ENCODE results near the gene ASCC3. TPM values are rescaled to one million over a fixed set of nuclear protein-coding genes. Genes with fewer than 3 reads are reported as not detected.
"Not testable (repeated sequence)": the region's sequence is repeated elsewhere in the genome, so short reads cannot be mapped to it uniquely, and the experiment has no call there.

Gene ASCC3
- total RNA-seq, 1 experiment from 2014 or later: 32.2 TPM

- Histone ChIP-seq H3K36me3 (ENCODE audit: insufficient read depth, low read length, poor library complexity, severe bottlenecking) (peaks cover 8% of the 10 kb centered on the region), H3K9me3 (ENCODE audit: low read depth, low read length, poor library complexity, severe bottlenecking) (peaks cover 7% of the 10 kb centered on the region), H3K4me1 (ENCODE audit: insufficient read depth, low read length, poor library complexity, severe bottlenecking) (no peaks in the 10 kb centered on the region), H3K4me3 (ENCODE audit: low read depth, low read length, poor library complexity, severe bottlenecking) (no peak overlapping the region), H3K27me3 (replicated peaks; ENCODE audit: insufficient read depth, low read depth, low read length, poor library complexity) (no peaks in the 10 kb centered on the region), H3K27ac (ENCODE audit: low read depth, low read length, poor library complexity, severe bottlenecking) (no peak overlapping the region)
- intact Hi-C loops (cut with micrococcal nuclease; ENCODE audit: unreplicated experiment): no loop called here
- ChIA-PET POLR2A (ENCODE audit: low non-redundant PET) (no interaction called here), CTCF (no interaction called here)
- TF ChIP-seq CTCF (conservative IDR thresholded peaks at IDR 0.05; ENCODE audit: low read depth, low read length) (no peak), EZH2 (IDR thresholded peaks at IDR 0.05; ENCODE audit: borderline replicate concordance, low read depth, low read length, poor library complexity, severe bottlenecking) (no peak)
- BruUV-seq (replicated peaks): no TSS peak
- no peak for DNase-seq (ENCODE audit: low spot score)
Observed at GRCh38 chr6:100763617-100764241, 117.4 kb downstream of the ASCC3 start.

GRCh38 chr6:100761841-100762240 lies 119.3 kb downstream of the ASCC3 start:
- BruUV-seq (replicated peaks): no TSS peak
- ChIA-PET POLR2A (ENCODE audit: low non-redundant PET) (no interaction called here), CTCF (no interaction called here)
- no peak overlapping the region for H3K4me3 ChIP-seq (ENCODE audit: low read depth, low read length, poor library complexity, severe bottlenecking)
- no peak for DNase-seq (ENCODE audit: low spot score)
- H3K27ac ChIP-seq (ENCODE audit: low read depth, low read length, poor library complexity, severe bottlenecking): no peak overlapping the region
- H3K4me1 ChIP-seq (ENCODE audit: insufficient read depth, low read length, poor library complexity, severe bottlenecking): no peaks in the 10 kb centered on the region
- intact Hi-C loops (cut with micrococcal nuclease; ENCODE audit: unreplicated experiment): no loop called here
- TF ChIP-seq CTCF (conservative IDR thresholded peaks at IDR 0.05; ENCODE audit: low read depth, low read length): no peak
- TF ChIP-seq EZH2 (IDR thresholded peaks at IDR 0.05; ENCODE audit: borderline replicate concordance, low read depth, low read length, poor library complexity, severe bottlenecking): no peak
- peaks cover 8% of the 10 kb centered on the region for H3K36me3 ChIP-seq (ENCODE audit: insufficient read depth, low read length, poor library complexity, severe bottlenecking)
- no peaks in the 10 kb centered on the region for H3K27me3 ChIP-seq (replicated peaks; ENCODE audit: insufficient read depth, low read depth, low read length, poor library complexity)
- peaks cover 7% of the 10 kb centered on the region for H3K9me3 ChIP-seq (ENCODE audit: low read depth, low read length, poor library complexity, severe bottlenecking)

- H3K36me3 ChIP-seq (ENCODE audit: insufficient read depth, low read length, poor library complexity, severe bottlenecking); H3K27me3 ChIP-seq (replicated peaks; ENCODE audit: insufficient read depth, low read depth, low read length, poor library complexity); H3K4me1 ChIP-seq (ENCODE audit: insufficient read depth, low read length, poor library complexity, severe bottlenecking); BruUV-seq (replicated peaks); intact Hi-C loops (cut with micrococcal nuclease; ENCODE audit: unreplicated experiment); H3K9me3 ChIP-seq (ENCODE audit: low read depth, low read length, poor library complexity, severe bottlenecking); DNase-seq (ENCODE audit: low spot score); POLR2A ChIA-PET (ENCODE audit: low non-redundant PET); H3K4me3 ChIP-seq (ENCODE audit: low read depth, low read length, poor library complexity, severe bottlenecking); H3K27ac ChIP-seq (ENCODE audit: low read depth, low read length, poor library complexity, severe bottlenecking); CTCF ChIA-PET: not testable (repeated sequence)
Observed at GRCh38 chr6:100758386-100758785, 122.7 kb downstream of the ASCC3 start.

- Histone ChIP-seq H3K27me3 (replicated peaks; ENCODE audit: insufficient read depth, low read depth, low read length, poor library complexity) (no peaks in the 10 kb centered on the region), H3K36me3 (ENCODE audit: insufficient read depth, low read length, poor library complexity, severe bottlenecking) (no peaks in the 10 kb centered on the region), H3K9me3 (ENCODE audit: low read depth, low read length, poor library complexity, severe bottlenecking) (no peaks in the 10 kb centered on the region), H3K27ac (ENCODE audit: low read depth, low read length, poor library complexity, severe bottlenecking) (no peak overlapping the region), H3K4me1 (ENCODE audit: insufficient read depth, low read length, poor library complexity, severe bottlenecking) (no peaks in the 10 kb centered on the region), H3K4me3 (ENCODE audit: low read depth, low read length, poor library complexity, severe bottlenecking) (no peak overlapping the region)
- intact Hi-C loops (cut with micrococcal nuclease; ENCODE audit: unreplicated experiment): no loop called here
- ChIA-PET CTCF (no interaction called here), POLR2A (ENCODE audit: low non-redundant PET) (no interaction called here)
- TF ChIP-seq EZH2 (IDR thresholded peaks at IDR 0.05; ENCODE audit: borderline replicate concordance, low read depth, low read length, poor library complexity, severe bottlenecking): no peak
- TF ChIP-seq CTCF (conservative IDR thresholded peaks at IDR 0.05; ENCODE audit: low read depth, low read length): no peak
- no peak for DNase-seq (ENCODE audit: low spot score)
- BruUV-seq (replicated peaks): no TSS peak
Observed at GRCh38 chr6:100753421-100753820, 127.7 kb downstream of the ASCC3 start.
